NCI-H226 (cell line): ENCODE data around the gene PLD5.

Experiments
- DNase-seq: peaks from one replicate; pipeline ENCODE4 v3.0.0-alpha.2; 2015

The PLD5 gene

GRCh38 chr1:242034392-242034791 is 490.1 kb downstream of the PLD5 start:
- no peak for DNase-seq

- no peak for DNase-seq
Measured at GRCh38 chr1:242033447-242033846, 491.1 kb downstream of the PLD5 start.
